GM18907 (cell line): ENCODE results near the gene FHOD3.
A peak's percentile ranks its signal among the peaks of the same experiment; 100 is the strongest.

ENCODE experiments used
- ATAC-seq: cut with Tn5 transposase; IDR thresholded peaks from one replicate; pipeline ENCODE4 v1.9.1; 2021; ENCODE audit warnings: mild to moderate bottlenecking, moderate library complexity; ENCODE audit not compliant: unreplicated experiment

Gene FHOD3

DNA sequence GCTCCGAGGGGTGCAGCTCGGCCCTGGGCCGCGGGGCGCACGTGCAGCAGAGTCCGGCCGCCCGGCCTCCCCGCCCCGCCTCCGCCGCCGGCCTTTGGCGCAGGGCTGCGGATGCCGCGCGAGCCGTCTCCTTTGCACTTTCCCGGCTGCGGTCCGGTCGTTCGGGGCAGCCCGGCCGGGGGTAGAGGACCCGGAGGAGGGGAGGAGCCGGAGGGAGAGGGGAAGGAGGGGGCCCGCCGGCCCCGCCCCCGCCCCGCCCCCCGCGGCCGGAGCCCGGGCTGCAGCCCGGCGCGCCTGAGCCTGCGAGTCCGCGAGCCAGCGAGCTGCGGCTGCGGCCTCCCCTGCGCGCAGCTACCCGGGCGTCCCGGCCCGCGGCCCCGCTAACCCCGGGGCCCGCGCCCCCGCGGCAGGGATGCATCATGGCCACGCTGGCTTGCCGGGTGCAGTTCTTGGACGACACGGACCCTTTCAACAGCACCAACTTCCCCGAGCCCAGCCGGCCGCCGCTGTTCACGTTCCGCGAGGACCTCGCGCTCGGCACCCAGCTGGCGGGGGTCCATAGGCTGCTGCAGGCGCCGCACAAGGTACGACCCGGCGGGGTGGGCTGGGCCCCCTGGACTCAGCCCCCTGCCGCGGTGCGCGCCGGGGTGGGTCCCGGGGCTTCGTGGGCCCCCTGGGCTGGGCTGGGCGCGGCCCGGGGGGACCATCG is at the start of gene FHOD3:
FHOD3 (plus strand) TSS at position 297 of the 709 bp plus-strand sequence; CDS start at position 420, 123 bp downstream.
- peak; percentile 69 for ATAC-seq

DNA sequence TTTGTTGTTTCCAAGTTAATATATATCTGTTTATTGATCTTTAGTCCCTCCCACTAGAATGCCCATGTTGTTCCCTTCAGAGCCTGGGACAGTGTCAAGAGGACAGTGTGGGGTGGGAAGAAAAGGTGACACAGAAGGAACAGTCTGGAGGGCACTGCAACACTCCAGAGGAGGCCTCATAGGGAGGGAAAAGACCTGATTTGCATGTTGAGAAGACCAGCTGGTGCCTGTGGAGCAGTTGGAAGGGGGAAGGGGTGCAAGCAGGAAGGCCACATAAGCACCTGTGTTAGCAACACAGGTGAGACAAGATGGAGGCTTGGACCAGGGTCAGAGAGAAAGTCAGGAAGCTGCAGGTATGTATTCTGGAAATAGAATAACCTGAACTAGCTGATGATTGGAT is 48.1 kb upstream of the FHOD3 start:
- no peak for ATAC-seq

DNA sequence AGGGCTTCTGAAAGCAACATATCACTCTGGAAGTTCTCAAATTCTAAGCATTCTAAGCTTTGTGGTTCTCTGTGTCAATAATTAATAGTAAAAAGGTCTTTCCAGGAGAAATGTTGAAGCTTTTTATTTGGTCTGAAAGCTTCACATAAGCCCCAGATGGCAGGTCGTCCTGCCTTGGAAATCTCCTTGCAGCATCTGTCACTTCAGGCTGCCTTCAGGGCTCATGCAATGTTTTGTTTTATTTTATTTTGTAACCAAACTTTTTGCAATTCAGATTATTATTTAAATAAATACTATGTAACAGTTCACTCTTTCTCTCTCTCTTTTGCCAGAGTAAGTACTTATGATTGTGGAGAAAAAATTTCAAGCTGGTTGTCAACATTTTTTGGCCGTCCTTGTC is 46.7 kb upstream of the FHOD3 start:
- no peak for ATAC-seq

DNA sequence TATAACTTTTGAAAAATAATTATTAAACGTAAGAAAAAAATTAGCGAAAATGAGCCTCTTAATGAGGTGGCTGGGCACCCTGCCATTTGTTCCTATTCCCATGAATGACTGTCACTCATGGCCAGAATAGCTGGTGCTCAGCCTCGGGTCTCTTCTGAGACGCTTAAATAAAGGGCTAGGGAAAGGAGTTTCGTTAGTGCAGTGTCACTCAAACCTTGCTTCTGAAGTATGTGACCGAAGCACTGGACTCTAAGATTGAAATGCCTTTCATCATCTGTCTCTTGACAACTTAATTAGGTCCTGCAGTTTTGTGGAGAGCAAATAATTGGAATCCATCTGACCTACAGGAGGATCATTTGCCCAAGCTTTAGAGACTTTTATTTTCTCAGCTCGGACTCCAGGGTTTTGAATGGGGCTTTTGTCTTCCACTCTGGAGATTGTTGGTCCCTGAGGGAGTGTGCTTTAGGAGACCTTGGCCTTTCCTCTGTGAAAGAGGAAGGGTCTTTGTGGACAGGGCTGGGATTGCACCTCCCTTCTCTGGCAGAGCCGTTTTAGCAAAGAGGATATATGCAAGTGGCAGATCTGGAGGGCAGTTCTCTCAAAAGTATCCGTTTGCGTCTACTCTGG is 42.3 kb upstream of the FHOD3 start:
- ATAC-seq: no peak

DNA sequence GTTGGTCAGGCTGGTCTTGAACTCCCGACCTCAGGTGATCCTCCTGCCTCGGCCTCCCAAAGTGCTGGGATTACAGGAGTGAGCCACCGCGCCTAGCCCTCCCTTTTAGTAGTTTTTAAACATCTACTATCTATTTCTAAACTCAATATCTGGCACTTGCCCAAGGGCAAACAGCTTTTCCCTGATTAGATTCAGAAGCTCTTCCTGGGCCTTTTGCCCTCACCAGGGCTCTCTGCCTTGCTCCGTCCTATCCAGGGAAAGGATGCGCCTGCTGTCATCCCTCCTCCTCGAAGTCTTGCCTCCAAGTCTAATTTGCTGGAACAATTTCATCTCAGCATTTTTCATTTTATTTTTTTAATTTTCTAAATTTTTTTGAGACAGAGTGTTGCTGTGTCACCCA is 41.4 kb upstream of the FHOD3 start:
- no peak for ATAC-seq

DNA sequence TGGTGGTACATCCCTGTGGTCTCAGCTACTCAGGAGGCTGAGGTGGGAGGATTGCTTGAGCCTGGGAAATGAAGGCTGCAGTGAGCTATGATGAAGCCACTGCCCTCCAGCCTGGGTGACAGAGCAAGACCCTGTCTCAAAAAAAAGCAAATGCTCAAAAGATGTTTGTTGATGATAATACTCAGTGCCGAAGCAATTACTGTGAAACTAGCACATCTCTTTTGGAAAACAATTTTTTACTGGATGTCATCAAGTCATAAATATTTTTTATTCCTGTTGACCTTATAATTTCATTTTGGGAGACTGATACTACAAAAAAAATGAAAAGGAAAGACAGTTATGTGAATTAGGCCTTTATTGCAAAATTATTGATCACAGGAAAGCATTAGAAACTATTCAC is 34.5 kb upstream of the FHOD3 start:
- ATAC-seq: no peak

DNA sequence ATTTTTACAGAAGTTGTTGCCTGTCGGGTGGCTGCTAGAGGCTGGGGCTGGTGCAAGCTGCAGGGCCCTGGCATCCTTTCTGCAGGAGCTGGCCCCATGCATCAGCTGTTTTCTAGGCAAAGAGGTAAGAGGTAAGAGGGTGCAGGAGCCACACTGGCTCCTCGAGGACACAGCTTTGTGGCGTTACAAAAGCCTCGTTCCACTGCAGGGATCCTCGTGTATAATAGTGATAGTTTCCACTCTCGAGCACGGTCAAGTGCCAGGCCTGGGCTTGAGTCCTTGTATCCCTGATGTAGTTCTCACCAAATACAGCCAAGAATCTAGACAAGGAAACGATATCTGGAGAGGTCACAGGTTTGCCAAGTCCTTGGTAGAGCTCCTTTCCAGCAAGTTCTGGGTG is 33.2 kb upstream of the FHOD3 start:
- ATAC-seq: no peak

DNA sequence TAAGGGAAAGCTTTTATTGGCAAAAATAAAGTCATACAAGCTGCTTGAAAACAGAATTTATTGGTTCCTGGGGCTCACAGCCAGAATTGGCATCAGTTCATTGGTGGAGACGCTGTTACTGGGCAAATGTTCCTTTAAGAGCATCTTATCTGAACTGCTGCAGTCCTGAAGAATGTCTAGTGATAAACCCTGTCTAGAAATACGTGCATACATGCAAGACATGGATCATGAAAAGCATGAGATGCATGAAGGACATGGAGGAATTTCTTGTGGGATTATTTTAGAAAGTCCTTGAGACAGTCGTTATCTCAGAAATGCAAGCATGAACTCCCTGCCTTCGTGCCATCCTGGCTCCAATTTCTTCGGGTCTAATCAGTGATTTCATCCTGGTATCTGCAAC is 32.5 kb upstream of the FHOD3 start:
- ATAC-seq: no peak

DNA sequence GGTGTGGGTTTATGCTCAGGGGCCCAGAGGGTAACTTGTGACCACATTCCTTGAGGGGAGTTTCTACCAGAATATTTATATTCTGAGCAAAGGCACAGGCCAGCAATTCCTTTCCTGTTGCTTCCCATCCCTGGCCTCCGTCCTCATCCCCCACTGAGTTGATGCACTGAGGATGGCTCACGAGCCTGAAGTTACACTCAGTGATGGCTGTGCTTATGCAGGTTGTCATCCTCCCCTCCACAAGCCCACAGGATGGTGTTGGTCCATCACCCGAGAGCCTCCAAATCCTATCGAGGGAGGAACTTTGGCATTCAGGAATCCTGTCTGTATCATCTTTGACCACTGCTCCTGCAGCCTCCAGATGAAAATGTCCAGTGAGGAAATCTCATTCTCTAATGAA is 28.4 kb upstream of the FHOD3 start:
- ATAC-seq: no peak

DNA sequence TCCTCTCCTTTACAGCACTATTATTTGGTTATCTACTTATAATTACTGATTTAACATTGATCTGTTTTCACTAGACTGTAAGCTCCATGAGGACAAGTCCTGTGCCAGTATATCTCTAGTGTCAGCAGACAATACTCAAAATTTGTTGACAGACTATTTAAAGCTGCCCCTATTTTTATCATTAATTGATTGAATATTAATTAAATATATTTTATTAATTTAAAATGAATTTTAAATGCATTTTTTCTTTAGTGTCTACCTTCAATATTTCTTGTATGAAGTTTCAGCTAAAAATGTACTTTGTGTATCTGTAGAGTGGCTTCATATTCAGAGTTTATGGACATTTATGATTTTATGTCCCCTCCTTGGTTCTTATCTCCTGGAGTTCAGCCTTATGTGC is 26.4 kb upstream of the FHOD3 start:
- ATAC-seq: no peak

DNA sequence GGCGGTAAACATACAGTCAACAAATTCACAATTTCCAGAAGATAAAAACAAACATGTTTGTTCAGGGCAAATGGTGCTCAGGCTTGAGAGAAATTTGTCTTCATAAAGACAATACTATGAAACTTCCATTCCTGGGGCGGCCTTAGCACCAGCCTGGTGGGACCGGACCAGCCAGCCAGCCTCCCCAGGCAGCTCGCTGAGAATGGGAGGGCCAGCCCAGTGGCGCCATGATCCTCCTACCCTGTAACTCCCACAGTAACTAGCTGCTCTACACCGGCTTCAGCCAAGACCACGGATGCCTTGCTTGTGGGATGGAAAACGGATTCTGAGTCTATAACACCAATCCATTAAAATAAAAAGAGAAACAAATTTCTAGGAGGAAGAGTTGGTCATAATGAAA is 24.2 kb upstream of the FHOD3 start:
- ATAC-seq: no peak

DNA sequence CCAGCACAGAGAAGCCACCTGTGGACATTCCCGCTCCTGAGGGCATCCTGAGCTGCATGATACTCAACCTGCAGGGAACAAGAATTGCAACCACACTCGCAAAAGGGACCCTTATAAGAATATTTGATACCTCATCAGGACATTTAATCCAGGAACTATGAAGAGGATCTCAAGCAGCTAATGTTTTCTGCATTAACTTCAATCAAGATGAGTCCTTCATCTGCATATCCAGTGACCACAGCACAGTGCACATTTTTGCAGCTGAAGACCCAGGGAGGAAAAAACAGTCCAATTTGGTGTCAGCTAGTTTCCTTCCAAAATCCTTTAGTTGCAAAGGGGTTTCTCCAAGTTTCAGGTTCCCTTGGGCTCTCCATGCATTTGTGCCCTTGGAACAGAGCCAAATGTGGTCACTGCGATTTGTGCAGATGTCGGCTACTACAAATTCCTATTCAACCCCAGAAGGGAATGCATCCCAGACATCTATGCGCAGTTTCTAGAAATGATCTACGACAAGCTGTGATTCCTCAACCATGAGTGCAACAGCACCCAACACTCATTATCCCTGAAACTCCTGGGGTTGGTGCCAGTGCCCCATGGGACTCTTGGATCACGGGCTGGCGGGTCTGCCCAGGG is 23.3 kb upstream of the FHOD3 start:
- ATAC-seq: no peak

DNA sequence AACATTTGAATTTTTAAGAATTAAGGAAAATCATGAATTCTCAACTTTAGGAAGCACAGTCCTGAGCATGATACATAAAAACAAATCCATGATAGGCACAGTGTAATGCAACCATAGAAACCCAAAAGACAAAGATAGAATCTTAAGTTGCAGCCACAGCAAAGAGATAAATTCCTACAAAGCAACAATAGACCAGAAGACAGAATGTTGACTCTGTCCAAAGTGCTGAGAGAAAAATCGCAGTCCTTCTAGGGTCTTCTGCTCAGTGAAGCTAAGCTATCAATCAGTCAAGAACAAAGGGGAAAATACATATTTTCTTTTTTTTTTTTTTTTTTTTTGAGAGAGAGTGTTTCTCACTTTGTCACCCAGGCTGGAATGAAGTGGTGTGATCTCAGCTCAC is 22.0 kb upstream of the FHOD3 start:
- ATAC-seq: no peak

DNA sequence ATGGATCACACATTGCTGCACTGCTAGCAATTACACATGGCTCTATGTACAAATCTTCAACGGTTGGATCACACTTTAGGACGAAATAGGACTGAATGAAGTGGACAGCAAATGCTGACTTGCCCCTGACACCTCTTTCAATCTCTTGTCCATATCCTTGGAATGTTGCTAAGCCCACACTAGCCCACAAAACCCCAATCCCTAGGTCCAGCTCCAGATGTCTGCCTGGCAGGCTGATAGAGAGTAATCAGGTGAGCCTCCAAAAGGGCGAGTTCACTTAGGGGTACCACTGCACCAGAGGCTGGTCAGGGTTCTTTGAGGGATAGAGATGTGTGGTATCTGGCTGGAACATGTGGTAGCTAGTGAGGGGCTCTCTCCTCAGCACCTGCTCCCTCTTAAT is 18.5 kb upstream of the FHOD3 start:
- ATAC-seq: no peak

DNA sequence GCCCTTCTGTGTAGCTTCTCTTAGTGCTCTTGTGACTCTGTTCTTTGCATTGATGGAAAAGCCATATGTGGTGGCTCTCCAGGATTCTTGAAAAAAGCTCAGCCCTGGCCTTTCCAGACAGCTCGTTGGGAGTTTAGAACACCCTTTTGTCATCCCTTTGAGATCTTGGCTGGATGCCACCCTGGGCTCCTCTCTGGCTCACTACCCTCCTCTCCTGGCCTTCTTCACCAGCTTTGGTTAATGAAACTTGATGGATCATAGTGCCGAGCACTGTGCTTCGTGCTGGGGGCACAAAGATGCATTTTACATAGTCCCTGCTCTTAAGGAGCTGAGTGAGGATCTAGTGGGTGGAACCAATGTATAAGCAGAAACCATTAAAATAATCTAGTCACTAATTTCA is 15.6 kb upstream of the FHOD3 start:
- ATAC-seq: no peak

DNA sequence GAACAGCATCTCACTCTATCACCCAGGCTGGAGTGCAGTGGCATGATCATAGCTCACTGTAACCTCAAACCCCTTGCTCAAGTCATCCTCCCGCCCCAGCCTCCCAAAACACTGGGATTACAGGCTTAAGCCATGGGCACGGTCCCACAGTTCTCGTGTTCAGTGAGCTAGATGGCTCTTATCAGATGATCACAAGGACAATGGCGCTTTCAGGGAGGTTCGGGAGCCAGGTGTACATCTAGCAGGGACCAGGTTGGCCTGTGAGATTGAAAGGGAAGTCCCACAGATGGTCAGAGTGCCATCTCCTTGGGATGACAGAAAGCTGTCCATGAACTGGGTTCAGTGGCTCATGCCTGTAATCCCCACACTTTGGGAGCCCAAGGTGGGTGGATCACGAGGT is 14.1 kb upstream of the FHOD3 start:
- no peak for ATAC-seq

DNA sequence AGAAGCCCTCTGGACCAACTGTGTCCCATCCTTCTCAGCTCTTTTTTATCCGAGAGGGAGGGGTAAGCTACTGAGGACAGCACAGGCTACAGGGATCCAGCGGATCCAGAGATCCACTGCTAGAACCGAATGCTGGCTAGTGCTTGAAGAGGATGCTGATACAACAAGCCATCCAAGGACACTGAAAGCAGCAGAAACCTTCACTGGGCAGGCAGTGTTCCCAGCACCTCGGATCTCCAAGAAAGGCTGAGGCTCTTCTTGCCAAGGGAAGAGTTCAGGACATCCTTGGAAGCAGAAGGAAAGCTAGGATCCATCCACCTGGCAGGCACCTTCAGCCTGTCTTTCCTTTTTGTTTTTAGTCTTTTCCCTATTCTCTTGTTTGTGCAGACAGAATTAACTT is 13.2 kb upstream of the FHOD3 start:
- ATAC-seq: no peak

DNA sequence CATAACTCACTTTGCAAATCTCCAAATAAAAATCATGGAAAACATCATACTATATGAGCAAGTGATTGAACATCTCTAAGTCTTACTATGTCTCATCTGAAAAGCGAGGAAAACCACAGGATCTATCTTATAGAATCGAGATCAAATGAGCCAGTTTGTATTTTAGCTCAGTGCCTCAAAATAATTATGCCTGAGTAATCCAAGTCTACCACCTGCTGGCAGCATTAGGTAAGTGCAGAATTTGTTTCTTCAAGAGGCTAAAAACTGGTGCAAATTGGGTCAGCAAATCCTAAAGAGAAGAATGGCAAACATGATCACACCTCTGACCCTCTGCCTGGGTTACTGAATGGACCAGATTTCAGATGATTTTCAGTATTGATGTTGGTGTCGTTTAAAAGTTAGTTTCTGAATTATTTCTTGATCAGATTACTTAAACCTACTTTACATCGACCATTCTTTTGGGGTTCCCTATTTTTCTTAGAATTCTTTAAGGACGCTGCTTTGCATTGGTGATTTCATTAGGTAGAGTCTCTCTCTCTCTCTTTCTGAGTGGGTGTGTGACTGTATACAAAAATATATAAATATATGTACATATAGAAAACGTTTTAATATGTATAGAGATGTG is 12.7 kb upstream of the FHOD3 start:
- ATAC-seq: no peak

DNA sequence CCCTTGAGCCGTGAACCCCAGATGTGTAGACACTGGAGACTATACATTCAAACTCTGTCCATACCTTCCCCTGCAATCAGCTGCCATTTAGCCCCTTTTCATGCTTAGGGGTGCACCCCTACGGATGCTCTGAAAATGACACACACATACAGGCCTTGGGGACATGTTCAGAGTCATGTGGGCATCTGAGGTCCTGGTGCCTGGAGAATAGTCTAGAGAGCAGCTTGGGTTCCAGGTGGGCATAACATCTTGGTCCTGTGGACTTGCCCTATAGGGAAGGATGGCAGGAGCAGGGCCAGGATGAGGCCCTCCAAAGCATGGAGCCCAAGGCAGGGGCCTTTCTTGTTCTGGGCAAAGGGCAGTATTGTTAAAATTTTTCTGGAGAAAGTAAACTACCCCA is 9.9 kb upstream of the FHOD3 start:
- no peak for ATAC-seq

DNA sequence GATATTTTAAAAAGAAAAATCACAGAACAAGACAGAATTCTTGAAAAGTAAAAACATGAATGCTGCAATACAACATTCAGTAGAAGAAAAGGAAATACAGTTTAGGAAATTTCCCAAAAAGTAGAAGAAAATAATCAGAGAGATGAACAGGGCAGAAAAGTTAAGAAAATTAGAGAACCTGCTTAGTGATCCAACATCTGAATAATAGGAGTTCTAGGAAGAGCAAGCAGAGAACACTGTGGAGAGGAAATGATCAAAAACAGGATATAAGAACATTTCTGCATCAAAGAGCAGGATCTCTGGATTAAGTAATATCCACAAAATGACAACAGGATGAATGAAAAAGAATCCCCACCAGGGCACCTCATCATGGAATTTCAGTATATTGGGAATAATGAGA is 8.8 kb upstream of the FHOD3 start:
- no peak for ATAC-seq

DNA sequence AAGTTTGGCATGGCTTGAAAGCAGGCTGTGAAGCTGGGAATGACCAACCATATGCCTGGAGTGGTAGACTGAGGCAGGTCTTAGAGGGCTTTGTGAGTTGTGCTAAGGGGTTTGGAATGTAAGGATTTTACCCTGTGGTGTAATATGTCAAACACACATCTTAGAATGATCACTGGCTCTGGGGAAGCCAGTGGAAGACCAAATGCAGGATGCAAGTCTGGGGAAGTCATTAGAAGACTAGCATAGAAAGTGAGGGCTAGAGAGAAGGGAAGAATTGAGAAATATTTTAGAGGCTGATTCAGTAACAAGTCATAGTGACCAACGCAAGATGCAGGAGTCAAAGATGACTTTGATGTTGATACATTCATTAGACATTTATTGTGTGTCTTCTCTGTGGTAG is 3.5 kb upstream of the FHOD3 start:
- ATAC-seq: no peak

DNA sequence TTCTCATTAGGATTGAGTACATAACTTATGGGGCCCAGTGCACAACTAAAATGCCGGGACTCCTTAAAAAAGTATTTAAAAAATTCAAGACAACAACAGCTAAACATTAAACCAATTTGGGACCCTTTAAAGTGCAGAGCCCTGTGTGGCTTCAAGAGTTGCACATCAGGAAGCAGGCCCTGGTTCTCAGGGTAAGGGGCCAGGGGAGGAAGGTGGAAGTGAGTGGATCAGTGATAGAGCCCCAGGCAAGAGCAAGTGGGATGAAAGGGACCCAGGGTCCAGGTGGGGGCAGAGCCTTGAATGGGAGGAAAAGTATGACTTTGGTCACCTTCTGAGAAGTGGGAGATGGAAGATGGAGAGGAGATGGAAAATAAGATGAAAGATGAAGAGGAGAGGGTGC is 2.3 kb upstream of the FHOD3 start:
- no peak for ATAC-seq
